Keratinocyte (primary cell): ENCODE results near the gene SELENON. TPM values are rescaled to one million over a fixed set of nuclear protein-coding genes. Genes with fewer than 3 reads are reported as not detected.

Source experiments
- DNase-seq: peaks from one replicate; pipeline ENCODE4 v3.0.0-alpha.2; 2011; ENCODE audit warnings: low read depth, missing footprints, low spot score
- FAIRE-seq: peaks from 2 replicates; lab custom pipeline; 2011; peaks lifted over from hg19 to GRCh38; lab: Jason Lieb, UNC
- H2AFZ ChIP-seq: 2 replicates; pipeline ENCODE4 v1.6.0; 2012; ENCODE audit warnings: low read length, control low read depth, inconsistent platforms; ENCODE audit not compliant: control insufficient read depth
- H3K27ac ChIP-seq: 2 replicates; pipeline ENCODE4 v1.5.1; 2011; ENCODE audit warnings: low read length; ENCODE audit not compliant: control insufficient read depth, insufficient read depth
- H3K27me3 ChIP-seq: 3 replicates; pipeline ENCODE4 v1.6.0; 2011; ENCODE audit warnings: low read length; ENCODE audit not compliant: control insufficient read depth, insufficient read depth; ENCODE audit errors: extremely low read depth
- H3K36me3 ChIP-seq, 2 experiments: 2 replicates in 1 of 2; 3 replicates in 1 of 2; pipeline ENCODE4 v1.5.1; 2011; ENCODE audit warnings: low read length in 2 of 2, mild to moderate bottlenecking in 1 of 2; ENCODE audit not compliant: control insufficient read depth in 2 of 2, insufficient read depth in 2 of 2; ENCODE audit errors: extremely low read depth in 1 of 2
- H3K4me1 ChIP-seq: 3 replicates; pipeline ENCODE4 v1.5.1; 2011; ENCODE audit warnings: low read length; ENCODE audit not compliant: control insufficient read depth, insufficient read depth; ENCODE audit errors: extremely low read depth
- H3K4me2 ChIP-seq: 3 replicates; pipeline ENCODE4 v1.6.0; 2011; ENCODE audit warnings: low read depth, low read length; ENCODE audit not compliant: control insufficient read depth, insufficient read depth; ENCODE audit errors: extremely low read depth
- H3K4me3 ChIP-seq, 3 experiments: fragments of 200-600 bp in 1 of 3; sonication (generic) in 1 of 3; 2 replicates in 2 of 3; 3 replicates in 1 of 3; pipeline ENCODE4 v1.5.1; 2011 to 2016; ENCODE audit warnings: low read length in 3 of 3, mild to moderate bottlenecking in 3 of 3, control low read depth in 2 of 3, inconsistent platforms in 1 of 3, low read depth in 1 of 3, mixed read lengths in 1 of 3, mixed run types in 1 of 3, moderate library complexity in 1 of 3; ENCODE audit not compliant: control insufficient read depth in 2 of 3, insufficient read depth in 2 of 3; ENCODE audit errors: extremely low read depth in 1 of 3
- H3K79me2 ChIP-seq: 2 replicates; pipeline ENCODE4 v1.6.0; 2012; ENCODE audit warnings: low read length; ENCODE audit not compliant: control insufficient read depth, insufficient read depth
- H3K9ac ChIP-seq: 3 replicates; pipeline ENCODE4 v1.6.0; 2011; ENCODE audit warnings: low read length; ENCODE audit not compliant: control insufficient read depth, insufficient read depth; ENCODE audit errors: extremely low read depth
- H3K9me1 ChIP-seq: 3 replicates; pipeline ENCODE4 v1.6.0; 2011; ENCODE audit warnings: low read length; ENCODE audit not compliant: control insufficient read depth, insufficient read depth; ENCODE audit errors: extremely low read depth
- H3K9me3 ChIP-seq: 2 replicates; pipeline ENCODE4 v1.5.1; 2012; ENCODE audit warnings: low read depth, low read length; ENCODE audit not compliant: control insufficient read depth
- H4K20me1 ChIP-seq: 3 replicates; pipeline ENCODE4 v1.6.0; 2011; ENCODE audit warnings: low read length; ENCODE audit not compliant: control insufficient read depth, insufficient read depth; ENCODE audit errors: extremely low read depth
- EZH2 ChIP-seq: IDR thresholded peaks from one replicate; pipeline ENCODE4 v1.6.1; 2012; ENCODE audit warnings: inconsistent platforms, mild to moderate bottlenecking, low read length, moderate library complexity
- dilution Hi-C: fragments of 300-500 bp; cut with MboI; formaldehyde crosslinking; loops from one replicate; pipeline ENCODE4 v1.7.0; 2020; ENCODE audit warnings: low sequenced_read_pairs; ENCODE audit not compliant: extremely low pct_ligation_motif_present
- polyA plus RNA-seq, 5 experiments: library from polyadenylated mRNA; depleted of rRNA in 3 of 5; stranded (reverse) in 3 of 5; stranded (forward) in 1 of 5; unstranded in 1 of 5; fragments of >200 nt; gene quantifications; 1 replicate in 1 of 5; 2 replicates in 3 of 5; 3 replicates in 1 of 5; pipeline versions ENCODE4 v1.2.1 to v1.2.3, GENCODE V29; 2011 to 2012; ENCODE audit warnings: missing spikeins in 2 of 5, low read depth in 1 of 5, low replicate concordance in 1 of 5
- TF ChIP-seq, protein P1 (sequence below), 3 experiments: IDR thresholded peaks in 1 of 3; conservative IDR thresholded peaks in 1 of 3; optimal IDR thresholded peaks in 1 of 3; 2 replicates in 2 of 3; 3 replicates in 1 of 3; pipeline versions ENCODE3 to v1.5.1; 2011; ENCODE audit warnings: low read length in 3 of 3, mild to moderate bottlenecking in 3 of 3, moderate library complexity in 2 of 3, control low read depth in 1 of 3, inconsistent platforms in 1 of 3; ENCODE audit not compliant: insufficient read depth in 2 of 3; ENCODE audit errors: extremely low read depth in 1 of 3

The SELENON gene
- polyA plus RNA-seq, 1 donor (not counting 4 experiments of a cell fraction or from before 2014, with no cell fraction given): 15.4 TPM

- dilution Hi-C loops: no loop called here
- Histone ChIP-seq H3K27ac (no peak overlapping the region), H3K9ac (no peak overlapping the region), H3K27me3 (peaks cover 16% of the 10 kb centered on the region), H3K36me3 (no peaks in the 10 kb centered on the region), H3K4me1 (peaks cover 11% of the 10 kb centered on the region), H3K4me3 (no peak overlapping the region), H4K20me1 (no peaks in the 10 kb centered on the region), H3K4me2 (no peak overlapping the region), H3K79me2 (no peaks in the 10 kb centered on the region), H2AFZ (no peak overlapping the region), H3K9me1 (no peaks in the 10 kb centered on the region), H3K9me3 (no peaks in the 10 kb centered on the region)
- FAIRE-seq (no peak), DNase-seq (no peak)
- no peak for TF ChIP-seq EZH2
- TF ChIP-seq, protein P1, sequence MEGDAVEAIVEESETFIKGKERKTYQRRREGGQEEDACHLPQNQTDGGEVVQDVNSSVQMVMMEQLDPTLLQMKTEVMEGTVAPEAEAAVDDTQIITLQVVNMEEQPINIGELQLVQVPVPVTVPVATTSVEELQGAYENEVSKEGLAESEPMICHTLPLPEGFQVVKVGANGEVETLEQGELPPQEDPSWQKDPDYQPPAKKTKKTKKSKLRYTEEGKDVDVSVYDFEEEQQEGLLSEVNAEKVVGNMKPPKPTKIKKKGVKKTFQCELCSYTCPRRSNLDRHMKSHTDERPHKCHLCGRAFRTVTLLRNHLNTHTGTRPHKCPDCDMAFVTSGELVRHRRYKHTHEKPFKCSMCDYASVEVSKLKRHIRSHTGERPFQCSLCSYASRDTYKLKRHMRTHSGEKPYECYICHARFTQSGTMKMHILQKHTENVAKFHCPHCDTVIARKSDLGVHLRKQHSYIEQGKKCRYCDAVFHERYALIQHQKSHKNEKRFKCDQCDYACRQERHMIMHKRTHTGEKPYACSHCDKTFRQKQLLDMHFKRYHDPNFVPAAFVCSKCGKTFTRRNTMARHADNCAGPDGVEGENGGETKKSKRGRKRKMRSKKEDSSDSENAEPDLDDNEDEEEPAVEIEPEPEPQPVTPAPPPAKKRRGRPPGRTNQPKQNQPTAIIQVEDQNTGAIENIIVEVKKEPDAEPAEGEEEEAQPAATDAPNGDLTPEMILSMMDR (optimal IDR thresholded peaks at IDR 0.05 in 1 of 3, IDR thresholded peaks at IDR 0.05 in 1 of 3, conservative IDR thresholded peaks at IDR 0.05 in 1 of 3; ENCODE audit: extremely low read depth in 1 of 3, insufficient read depth in 2 of 3, low read length in 3 of 3): no peak
These were observed 32.6 kb upstream of the SELENON start for GRCh38 chr1:25767437-25767770.

- peaks cover 11% of the 10 kb centered on the region for H3K4me1 ChIP-seq
- H3K4me2 ChIP-seq: no peak overlapping the region
- H3K36me3 ChIP-seq: no peaks in the 10 kb centered on the region
- H3K4me3 ChIP-seq: no peak overlapping the region
- H3K9ac ChIP-seq: no peak overlapping the region
- H3K9me3 ChIP-seq: no peaks in the 10 kb centered on the region
- no peaks in the 10 kb centered on the region for H4K20me1 ChIP-seq
- DNase-seq (no peak), FAIRE-seq (no peak)
- H3K9me1 ChIP-seq: no peaks in the 10 kb centered on the region
- H2AFZ ChIP-seq: no peak overlapping the region
- H3K79me2 ChIP-seq: no peaks in the 10 kb centered on the region
- H3K27me3 ChIP-seq: peaks cover 16% of the 10 kb centered on the region
- dilution Hi-C loops: no loop called here
- no peak overlapping the region for H3K27ac ChIP-seq
- TF ChIP-seq EZH2: no peak
- TF ChIP-seq, protein P1 (optimal IDR thresholded peaks at IDR 0.05 in 1 of 3, IDR thresholded peaks at IDR 0.05 in 1 of 3, conservative IDR thresholded peaks at IDR 0.05 in 1 of 3; ENCODE audit: extremely low read depth in 1 of 3, insufficient read depth in 2 of 3, low read length in 3 of 3): no peak
These were observed 31.0 kb upstream of the SELENON start for GRCh38 chr1:25768999-25769398.
